Activated CD8-positive, alpha-beta T cell treated with anti-CD3 and anti-CD28 coated beads for 36 hours (primary cell): ENCODE measurements around the gene DCAF17. TPM values are rescaled to one million over a fixed set of nuclear protein-coding genes. Genes with fewer than 3 reads are reported as not detected.

Experiments used
- ATAC-seq: fragments of 200-7000 bp; cut with Tn5 transposase; one replicate; pipeline ENCODE4 v1.10.0; 2021; ENCODE audit warnings: mild to moderate bottlenecking, moderate library complexity
- CTCF ChIA-PET: fragments of 350-600 bp; sonication (Branson Sonifier 250); formaldehyde crosslinking; loops from one replicate; lab custom pipeline; 2021; ENCODE audit warnings: antibody characterized with exemption; lab: Charles Lee
- POLR2A ChIA-PET: fragments of 350-600 bp; sonication (Branson Sonifier 250); formaldehyde crosslinking; loops from one replicate; lab custom pipeline; 2021; ENCODE audit warnings: antibody characterized with exemption; lab: Charles Lee
- DNase-seq: peaks from one replicate; pipeline ENCODE4 v3.0.0-alpha.2; 2020
- H3K27ac Mint-ChIP-seq: one replicate; pipeline ENCODE4 v1.8.0; 2021; ENCODE audit warnings: mild to moderate bottlenecking, mixed read lengths
- H3K27me3 Mint-ChIP-seq: one replicate; pipeline ENCODE4 v1.8.0; 2021; ENCODE audit warnings: mixed read lengths
- H3K36me3 Mint-ChIP-seq: one replicate; pipeline ENCODE4 v1.8.0; 2021; ENCODE audit warnings: low read depth, mixed read lengths
- H3K4me1 Mint-ChIP-seq: one replicate; pipeline ENCODE4 v1.8.0; 2021; ENCODE audit warnings: low read depth, mixed read lengths
- H3K4me3 Mint-ChIP-seq: one replicate; pipeline ENCODE4 v1.8.0; 2021; ENCODE audit warnings: mild to moderate bottlenecking, moderate library complexity, mixed read lengths
- H3K9me3 Mint-ChIP-seq: one replicate; pipeline ENCODE4 v1.8.0; 2021; ENCODE audit warnings: mixed read lengths
- intact Hi-C: fragments of 100-400 bp; cut with micrococcal nuclease; formaldehyde crosslinking; loops from one replicate; pipeline ENCODE4 v1.10.0; 2022
- total RNA-seq, 2 experiments: library from RNA; stranded (reverse); gene quantifications; one replicate each; pipeline ENCODE4 v1.2.3, GENCODE V29; 2021
- TF ChIP-seq, protein P1 (sequence below): fragments of 200-600 bp; IDR thresholded peaks from one replicate; pipeline ENCODE4 v1.8.0; 2022; ENCODE audit warnings: antibody characterized with exemption, mild to moderate bottlenecking

The DCAF17 gene
- total RNA-seq, 2 experiments from 2014 or later, result 19.0 to 20.1 TPM

DNA sequence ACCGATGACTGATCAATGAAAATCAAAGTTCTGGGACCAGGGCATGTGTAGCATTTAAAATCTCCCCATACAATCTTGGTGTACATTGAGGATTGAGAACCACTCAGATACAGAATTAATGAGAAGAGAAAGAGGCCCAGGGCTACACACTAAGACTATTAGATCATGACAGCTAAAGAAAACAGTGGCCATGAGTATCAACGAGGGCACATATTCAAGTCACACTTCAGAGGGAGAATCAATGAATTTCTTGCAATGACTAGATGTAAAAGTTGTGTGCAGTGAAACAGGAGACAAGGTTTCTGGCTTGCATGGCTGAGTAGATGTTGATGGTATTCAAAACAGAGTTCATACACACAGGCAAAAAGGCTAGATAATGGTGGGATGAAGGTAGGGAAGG is 29.3 kb upstream of the DCAF17 start:
- Mint-ChIP-seq H3K4me1 (peaks cover 43% of the 10 kb centered on the region), H3K36me3 (peaks cover 31% of the 10 kb centered on the region), H3K27ac (no peak overlapping the region), H3K9me3 (peaks cover 14% of the 10 kb centered on the region), H3K27me3 (no peaks in the 10 kb centered on the region), H3K4me3 (no peak overlapping the region)
- DNase-seq, result no peak
- POLR2A ChIA-PET, result interaction anchor here (0.6 kb wide), 1 partner anchor 223 kb away, joined by 3 read pairs; no protein-coding TSS in a partner anchor
- no peak for ATAC-seq
- CTCF ChIA-PET, result no interaction called here
- TF ChIP-seq, protein P1, sequence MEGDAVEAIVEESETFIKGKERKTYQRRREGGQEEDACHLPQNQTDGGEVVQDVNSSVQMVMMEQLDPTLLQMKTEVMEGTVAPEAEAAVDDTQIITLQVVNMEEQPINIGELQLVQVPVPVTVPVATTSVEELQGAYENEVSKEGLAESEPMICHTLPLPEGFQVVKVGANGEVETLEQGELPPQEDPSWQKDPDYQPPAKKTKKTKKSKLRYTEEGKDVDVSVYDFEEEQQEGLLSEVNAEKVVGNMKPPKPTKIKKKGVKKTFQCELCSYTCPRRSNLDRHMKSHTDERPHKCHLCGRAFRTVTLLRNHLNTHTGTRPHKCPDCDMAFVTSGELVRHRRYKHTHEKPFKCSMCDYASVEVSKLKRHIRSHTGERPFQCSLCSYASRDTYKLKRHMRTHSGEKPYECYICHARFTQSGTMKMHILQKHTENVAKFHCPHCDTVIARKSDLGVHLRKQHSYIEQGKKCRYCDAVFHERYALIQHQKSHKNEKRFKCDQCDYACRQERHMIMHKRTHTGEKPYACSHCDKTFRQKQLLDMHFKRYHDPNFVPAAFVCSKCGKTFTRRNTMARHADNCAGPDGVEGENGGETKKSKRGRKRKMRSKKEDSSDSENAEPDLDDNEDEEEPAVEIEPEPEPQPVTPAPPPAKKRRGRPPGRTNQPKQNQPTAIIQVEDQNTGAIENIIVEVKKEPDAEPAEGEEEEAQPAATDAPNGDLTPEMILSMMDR, result no peak
- intact Hi-C loops, result no loop called here

DNA sequence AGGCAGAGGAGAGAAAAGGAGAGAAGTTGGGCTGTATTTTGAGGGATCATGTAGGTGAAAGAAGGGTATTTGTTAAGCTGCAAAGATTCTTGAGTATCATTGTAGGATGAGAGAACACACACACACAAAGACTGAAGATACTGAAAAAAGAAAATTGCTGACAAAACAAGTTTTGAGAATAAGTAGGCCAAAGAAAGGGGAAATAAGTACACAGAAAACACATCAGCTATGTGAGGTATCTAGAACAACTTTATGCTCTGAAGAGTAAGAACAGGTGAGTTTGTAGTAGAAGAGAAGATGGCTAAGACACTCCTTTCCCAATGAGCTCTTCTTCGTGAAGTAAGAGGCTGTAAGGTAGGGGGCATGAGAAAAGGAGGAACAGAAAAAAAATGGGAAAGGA is 28.5 kb upstream of the DCAF17 start:
- H3K36me3 Mint-ChIP-seq, result peaks cover 31% of the 10 kb centered on the region
- ATAC-seq, result no peak
- H3K9me3 Mint-ChIP-seq, result peaks cover 14% of the 10 kb centered on the region
- H3K4me3 Mint-ChIP-seq, result no peak overlapping the region
- no peak for DNase-seq
- ChIA-PET POLR2A (no interaction called here), CTCF (interaction anchor here (0.9 kb wide), 1 partner anchor 11 kb away, joined by 5 read pairs; no protein-coding TSS in a partner anchor)
- TF ChIP-seq, protein P1, result no peak
- H3K27ac Mint-ChIP-seq, result peak overlapping the region; percentile 1
- H3K27me3 Mint-ChIP-seq, result no peaks in the 10 kb centered on the region
- H3K4me1 Mint-ChIP-seq, result peaks cover 40% of the 10 kb centered on the region
- intact Hi-C loops, result no loop called here

DNA sequence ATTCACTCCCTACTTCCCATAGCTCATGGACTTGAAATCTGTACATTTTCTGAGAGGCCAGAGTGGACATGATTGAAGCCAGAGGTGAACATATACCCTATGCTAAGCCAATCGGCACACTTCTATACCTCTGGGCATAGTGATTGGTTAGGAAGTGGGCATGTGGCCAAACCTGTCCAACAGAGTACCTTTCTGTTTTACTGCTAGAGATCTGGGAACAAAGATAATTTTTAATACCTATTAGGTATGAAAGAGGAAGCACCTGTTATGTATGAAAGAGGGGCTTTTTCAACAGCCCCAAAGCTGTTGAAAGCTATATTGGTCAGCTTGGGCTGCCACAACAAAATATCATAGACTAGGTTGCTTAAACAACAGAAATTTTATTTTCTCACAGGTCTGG is 28.0 kb upstream of the DCAF17 start:
- no peak for ATAC-seq
- intact Hi-C loops, result no loop called here
- no peak for DNase-seq
- CTCF ChIA-PET, result interaction anchor here (0.9 kb wide), 1 partner anchor 10 kb away, joined by 5 read pairs; no protein-coding TSS in a partner anchor
- Mint-ChIP-seq H3K27me3 (no peaks in the 10 kb centered on the region), H3K27ac (no peak overlapping the region), H3K9me3 (peaks cover 14% of the 10 kb centered on the region), H3K4me1 (peaks cover 37% of the 10 kb centered on the region), H3K36me3 (peaks cover 31% of the 10 kb centered on the region), H3K4me3 (no peak overlapping the region)
- POLR2A ChIA-PET, result no interaction called here
- TF ChIP-seq, protein P1, result no peak

DNA sequence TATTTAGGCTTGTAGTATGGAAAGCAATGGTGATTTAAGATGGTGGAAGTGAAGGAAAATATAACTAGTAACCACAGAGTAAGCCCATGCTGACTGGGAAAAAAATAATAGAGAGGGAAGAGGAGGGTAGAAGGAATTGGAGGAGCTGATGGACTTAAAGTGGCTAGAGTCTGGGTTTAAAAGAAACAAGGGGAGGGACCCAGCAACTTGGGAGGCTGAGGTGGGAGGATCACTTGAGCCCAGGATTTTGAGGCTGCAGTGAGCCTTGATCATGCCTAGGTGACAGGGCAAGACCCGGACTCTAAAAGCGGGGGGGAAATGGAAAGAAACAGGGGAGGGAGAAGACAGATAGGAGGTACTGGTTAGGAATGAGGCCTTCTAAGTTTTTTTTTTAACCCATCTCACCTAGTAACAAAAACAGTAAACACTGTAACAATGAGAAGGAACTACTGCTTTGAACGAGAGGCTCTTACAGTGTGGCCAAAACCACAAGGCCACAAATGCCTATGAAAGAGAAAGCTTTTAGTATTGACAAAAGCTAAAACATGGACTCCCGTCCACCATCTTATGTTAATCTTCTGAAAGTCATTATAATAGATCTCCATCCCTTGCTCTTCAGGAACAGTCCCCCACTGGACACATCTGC is 26.9 kb upstream of the DCAF17 start:
- Mint-ChIP-seq H3K4me1 (peaks cover 38% of the 10 kb centered on the region), H3K27ac (no peak overlapping the region), H3K4me3 (no peak overlapping the region), H3K9me3 (peaks cover 7% of the 10 kb centered on the region), H3K36me3 (peaks cover 23% of the 10 kb centered on the region), H3K27me3 (no peaks in the 10 kb centered on the region)
- CTCF ChIA-PET, result interaction anchor here (0.6 to 1.0 kb wide), 3 partner anchors 9 to 153 kb away, joined by 3 read pairs; no protein-coding TSS in a partner anchor
- intact Hi-C loops, result no loop called here
- TF ChIP-seq, protein P1, result no peak
- DNase-seq (peak; percentile 9), ATAC-seq (no peak)
- POLR2A ChIA-PET, result no interaction called here

DNA sequence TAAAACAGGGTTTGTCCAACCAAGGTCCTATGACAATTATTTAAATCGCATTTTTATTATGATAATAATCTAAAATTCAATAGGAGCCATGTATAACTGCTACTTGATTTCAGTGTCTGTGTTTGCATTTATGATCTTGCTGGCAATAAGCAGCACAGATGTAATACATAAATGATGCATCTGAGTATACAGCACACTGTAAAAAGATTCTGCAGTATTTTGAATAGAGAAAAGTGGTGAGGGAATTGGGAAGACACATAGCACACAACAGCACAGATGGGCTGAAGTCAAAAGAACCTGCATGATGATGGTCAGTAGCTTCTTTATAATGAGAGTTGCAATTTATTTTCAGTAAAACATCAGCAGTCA is 26.4 kb upstream of the DCAF17 start:
- CTCF ChIA-PET, result interaction anchor here (0.8 to 1.0 kb wide), 2 partner anchors 9 to 154 kb away, joined by 3 read pairs; no protein-coding TSS in a partner anchor
- intact Hi-C loops, result no loop called here
- Mint-ChIP-seq H3K9me3 (peaks cover 5% of the 10 kb centered on the region), H3K4me3 (no peak overlapping the region), H3K36me3 (peaks cover 20% of the 10 kb centered on the region), H3K4me1 (peaks cover 38% of the 10 kb centered on the region), H3K27me3 (no peaks in the 10 kb centered on the region), H3K27ac (no peak overlapping the region)
- TF ChIP-seq, protein P1, result no peak
- POLR2A ChIA-PET, result no interaction called here
- DNase-seq, result no peak
- no peak for ATAC-seq
